NK-92 (cell line): ENCODE measurements around the gene TBC1D10A.
"Not testable (repeated sequence)": the region's sequence is repeated elsewhere in the genome, so short reads cannot be mapped to it uniquely, and the experiment has no call there.

Experiments
- DNase-seq: peaks from one replicate; lab custom pipeline; 2025; ENCODE audit not compliant: unreplicated experiment; lab: John Stamatoyannopoulos, UW

The TBC1D10A gene

GRCh38 chr22:30348404-30348803, 21.7 kb upstream of the TBC1D10A start:
- DNase-seq: no peak

- no peak for DNase-seq
Observed at GRCh38 chr22:30347255-30347892, 20.6 kb upstream of the TBC1D10A start.

GRCh38 chr22:30344447-30345200, 17.9 kb upstream of the TBC1D10A start:
- no peak for DNase-seq

- no peak for DNase-seq
Observed at GRCh38 chr22:30340911-30341685, 14.4 kb upstream of the TBC1D10A start.

- no peak for DNase-seq
Observed at GRCh38 chr22:30338802-30339201, 12.1 kb upstream of the TBC1D10A start.

GRCh38 chr22:30338341-30338740, 11.6 kb upstream of the TBC1D10A start:
- not testable (repeated sequence) for DNase-seq

- no peak for DNase-seq
Observed at GRCh38 chr22:30337461-30337778, 10.7 kb upstream of the TBC1D10A start.

GRCh38 chr22:30336752-30337460, 10.2 kb upstream of the TBC1D10A start:
- no peak for DNase-seq

GRCh38 chr22:30335236-30335635, 8.5 kb upstream of the TBC1D10A start:
- no peak for DNase-seq

GRCh38 chr22:30334646-30335045, 7.9 kb upstream of the TBC1D10A start:
- DNase-seq: no peak

GRCh38 chr22:30333707-30334087, 7.0 kb upstream of the TBC1D10A start:
- DNase-seq: no peak

GRCh38 chr22:30332994-30333706, 6.4 kb upstream of the TBC1D10A start:
- no peak for DNase-seq

GRCh38 chr22:30332551-30332950, 5.8 kb upstream of the TBC1D10A start:
- no peak for DNase-seq

- DNase-seq: no peak
Observed at GRCh38 chr22:30328466-30329049, 1.8 kb upstream of the TBC1D10A start.

GRCh38 chr22:30327864-30328345, 1.2 kb upstream of the TBC1D10A start:
- no peak for DNase-seq

GRCh38 chr22:30326255-30326705, 461 bp downstream of the TBC1D10A start:
- no peak for DNase-seq

GRCh38 chr22:30325724-30326254, 952 bp downstream of the TBC1D10A start:
- no peak for DNase-seq

GRCh38 chr22:30325065-30325720, 1.5 kb downstream of the TBC1D10A start:
- DNase-seq: no peak

GRCh38 chr22:30324014-30324730, 2.6 kb downstream of the TBC1D10A start:
- DNase-seq: no peak
